ENCODE data around the gene SAP30L.

GRCh38 chr5:154415114-154415513 is 30.7 kb upstream of the SAP30L start:
- TF ChIP-seq CTCF (IDR thresholded peaks at IDR 0.05) (no peak), POLR2AphosphoS5 (IDR thresholded peaks at IDR 0.05) (no peak), EP300 (IDR thresholded peaks at IDR 0.05) (no peak), POLR2A (IDR thresholded peaks at IDR 0.05) (no peak)
